SK-N-SH (cell line): ENCODE results near the gene FIZ1. TPM values are rescaled to one million over a fixed set of nuclear protein-coding genes. Genes with fewer than 3 reads are reported as not detected.

Source experiments
- CTCF ChIA-PET: fragments of 300-600, 350-600 bp; formaldehyde crosslinking; extraction: SDS; loops from one replicate; lab custom pipeline; 2021; lab: Yijun Ruan, JAX
- POLR2A ChIA-PET: fragments of 350-600 bp; sonication (Branson Sonifier 250); formaldehyde crosslinking; extraction: SDS; loops from one replicate; lab custom pipeline; 2020; ENCODE audit warnings: antibody characterized with exemption, inconsistent platforms; lab: Yijun Ruan, JAX
- DNase-seq: peaks from one replicate; pipeline ENCODE4 v3.0.0; 2012
- H2AFZ ChIP-seq: fragments of 200-600 bp; sonication (generic); 2 replicates; pipeline ENCODE4 v1.8.1; 2016; ENCODE audit warnings: antibody characterized with exemption, mild to moderate bottlenecking, low read depth
- H3F3A ChIP-seq: fragments of 200-600 bp; sonication (generic); replicated peaks from 2 replicates; pipeline ENCODE3; 2016; ENCODE audit warnings: antibody characterized with exemption, mild to moderate bottlenecking; ENCODE audit not compliant: insufficient read depth
- H3K27ac ChIP-seq, 2 experiments: fragments of 200-500 bp in 1 of 2; fragments of 200-600 bp in 1 of 2; sonication (Bioruptor generic) in 1 of 2; sonication (generic), shearing (Covaris generic) in 1 of 2; 2 replicates each; pipeline versions ENCODE4 v1.5.1 to v1.6.1; 2014 to 2016; ENCODE audit warnings: low read depth in 2 of 2, inconsistent platforms in 1 of 2, low read length in 1 of 2, mild to moderate bottlenecking in 1 of 2, mixed read lengths in 1 of 2
- H3K27me3 ChIP-seq: fragments of 200-600 bp; sonication (generic), shearing (Covaris generic); 2 replicates; pipeline ENCODE4 v1.6.1; 2016; ENCODE audit warnings: mixed run types; ENCODE audit not compliant: insufficient read depth
- H3K36me3 ChIP-seq, 2 experiments: fragments of 200-500 bp in 1 of 2; fragments of 200-600 bp in 1 of 2; sonication (Bioruptor generic) in 1 of 2; sonication (generic) in 1 of 2; replicated peaks in 1 of 2; 2 replicates each; pipeline versions ENCODE3 to v1.5.1; 2014 to 2016; ENCODE audit warnings: low read length in 1 of 2, mild to moderate bottlenecking in 1 of 2; ENCODE audit not compliant: insufficient read depth in 2 of 2, control insufficient read depth in 1 of 2
- H3K4me1 ChIP-seq, 2 experiments: fragments of 200-500 bp in 1 of 2; fragments of 200-600 bp in 1 of 2; sonication (Bioruptor generic) in 1 of 2; sonication (generic), shearing (Covaris generic) in 1 of 2; 2 replicates each; pipeline versions ENCODE4 v1.5.1 to v1.6.1; 2014 to 2016; ENCODE audit warnings: low read depth in 1 of 2, low read length in 1 of 2, mixed run types in 1 of 2; ENCODE audit not compliant: insufficient read depth in 2 of 2, control insufficient read depth in 1 of 2
- H3K4me2 ChIP-seq: fragments of 200-600 bp; sonication (generic), shearing (Covaris generic); 2 replicates; pipeline ENCODE4 v1.6.1; 2017; ENCODE audit warnings: mixed run types
- H3K4me3 ChIP-seq, 2 experiments: fragments of 200-500 bp in 1 of 2; fragments of 200-600 bp in 1 of 2; sonication (Bioruptor generic) in 1 of 2; sonication (generic), shearing (Covaris generic) in 1 of 2; 2 replicates each; pipeline versions ENCODE4 v1.5.1 to v1.8.1; 2014 to 2016; ENCODE audit warnings: low read depth in 2 of 2, inconsistent platforms in 1 of 2, low read length in 1 of 2, mild to moderate bottlenecking in 1 of 2, mixed read lengths in 1 of 2, moderate library complexity in 1 of 2
- H3K79me2 ChIP-seq: fragments of 200-600 bp; sonication (generic); 2 replicates; pipeline ENCODE4 v1.8.1; 2017; ENCODE audit warnings: mild to moderate bottlenecking; ENCODE audit not compliant: insufficient read depth
- H3K9ac ChIP-seq: fragments of 200-600 bp; sonication (generic); 2 replicates; pipeline ENCODE4 v1.6.1; 2017; ENCODE audit warnings: mixed run types
- H3K9me2 ChIP-seq: fragments of 200-600 bp; sonication (generic); 2 replicates; pipeline ENCODE4 v1.6.1; 2017; ENCODE audit warnings: mixed run types
- H3K9me3 ChIP-seq: fragments of 200-600 bp; sonication (generic); 2 replicates; pipeline ENCODE4 v1.6.1; 2017; ENCODE audit warnings: mixed run types, mild to moderate bottlenecking, moderate library complexity
- H4K20me1 ChIP-seq: fragments of 200-600 bp; sonication (generic); 2 replicates; pipeline ENCODE4 v1.6.1; 2017; ENCODE audit warnings: mild to moderate bottlenecking, mixed run types; ENCODE audit not compliant: insufficient read depth
- CHD2 ChIP-seq: fragments of 150-350 bp; IDR thresholded peaks from 2 replicates; pipeline ENCODE4 v1.6.1; 2018; ENCODE audit warnings: low read length; ENCODE audit not compliant: partially characterized antibody
- EP300 ChIP-seq, 2 experiments: IDR thresholded peaks; 2 replicates each; pipeline versions ENCODE4 v1.4.0 to v1.6.1; 2012; ENCODE audit warnings: borderline replicate concordance in 1 of 2, low read depth in 1 of 2, low read length in 1 of 2
- FOSL2 ChIP-seq: IDR thresholded peaks from 2 replicates; pipeline ENCODE4 v1.4.0; 2012; ENCODE audit warnings: low read depth, mild to moderate bottlenecking, moderate library complexity, borderline replicate concordance
- FOXJ3 ChIP-seq: sonication (generic); formaldehyde crosslinking; IDR thresholded peaks from 2 replicates; pipeline ENCODE4 v1.5.1; 2020; ENCODE audit warnings: mild to moderate bottlenecking, missing genetic modification reagents
- GATA2 ChIP-seq: sonication (generic); formaldehyde crosslinking; IDR thresholded peaks from 2 replicates; pipeline ENCODE4 v1.5.0; 2020; ENCODE audit warnings: mild to moderate bottlenecking, missing genetic modification reagents
- JUND ChIP-seq: IDR thresholded peaks from 2 replicates; pipeline ENCODE4 v1.4.0; 2012
- MEF2A ChIP-seq: IDR thresholded peaks from 2 replicates; pipeline ENCODE4 v1.4.0; 2012; ENCODE audit warnings: low read depth, borderline replicate concordance
- NRF1 ChIP-seq: IDR thresholded peaks from 2 replicates; pipeline ENCODE4 v1.6.1; 2012; ENCODE audit warnings: low read depth, mild to moderate bottlenecking, low read length
- POLR2AphosphoS5 ChIP-seq: IDR thresholded peaks from 2 replicates; pipeline ENCODE4 v1.6.1; 2012; ENCODE audit warnings: low read depth, low read length
- RAD21 ChIP-seq: IDR thresholded peaks from 2 replicates; pipeline ENCODE4 v1.6.1; 2012; ENCODE audit warnings: mild to moderate bottlenecking, low read length
- RCOR1 ChIP-seq: fragments of 150-350 bp; IDR thresholded peaks from 2 replicates; pipeline ENCODE4 v1.6.1; 2017; ENCODE audit warnings: antibody characterized with exemption, low read length
- RFX5 ChIP-seq: IDR thresholded peaks from 2 replicates; pipeline ENCODE4 v1.6.1; 2012; ENCODE audit warnings: mild to moderate bottlenecking, improper control_type of control experiment, low read length
- RXRA ChIP-seq: IDR thresholded peaks from 2 replicates; pipeline ENCODE4 v1.4.0; 2012; ENCODE audit warnings: low read depth, mild to moderate bottlenecking, borderline replicate concordance
- TCF12 ChIP-seq: IDR thresholded peaks from 2 replicates; pipeline ENCODE4 v1.4.0; 2012
- TEAD4 ChIP-seq: IDR thresholded peaks from 2 replicates; pipeline ENCODE4 v1.4.0; 2012; ENCODE audit warnings: mild to moderate bottlenecking, borderline replicate concordance; ENCODE audit not compliant: insufficient read depth
- USF2 ChIP-seq: fragments of 150-350 bp; IDR thresholded peaks from 2 replicates; pipeline ENCODE4 v1.6.1; 2017; ENCODE audit warnings: antibody characterized with exemption, low read length, low read depth, borderline replicate concordance
- YY1 ChIP-seq: IDR thresholded peaks from 2 replicates; pipeline ENCODE4 v1.4.0; 2012; ENCODE audit warnings: low read depth, mild to moderate bottlenecking
- WGBS: methylation state at CpG from one replicate; pipeline ENCODE4 v1.1.6; 2017; ENCODE audit warnings: low lambda C conversion rate; 5-methylcytosine and 5-hydroxymethylcytosine counted together
- polyA plus RNA-seq, 3 experiments: library from polyadenylated mRNA; depleted of rRNA; stranded (reverse); fragments of >200 nt; gene quantifications; 2 replicates each; pipeline ENCODE4 v1.2.3, GENCODE V29; 2012

The FIZ1 gene
- polyA plus RNA-seq, 1 of the 3 experiments (the other 2 are of a cell fraction), result 5.7 TPM

DNA sequence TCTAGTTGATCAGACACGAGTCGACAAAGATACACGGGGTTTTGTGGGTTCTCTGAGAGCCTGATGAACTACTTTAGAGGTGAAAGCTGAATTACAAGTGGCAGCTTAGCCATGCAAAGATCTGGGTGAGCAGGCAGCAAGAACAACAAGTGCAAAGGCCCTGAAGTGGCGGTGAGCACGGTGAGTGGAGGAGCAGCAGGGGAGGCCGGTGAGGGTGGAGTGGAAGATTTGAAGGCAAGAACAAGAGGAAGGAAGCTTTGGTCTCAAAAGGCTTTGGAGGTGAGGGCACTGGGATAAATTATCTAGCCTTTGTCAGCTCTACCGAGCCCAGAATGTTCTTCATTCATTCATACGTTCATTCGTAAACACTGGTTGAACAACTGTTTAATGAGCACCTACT lies 7.5 kb upstream of the FIZ1 start:
- H3K27ac ChIP-seq, result no peak overlapping the region
- POLR2A ChIA-PET, result interaction anchor here (1.2 to 2.0 kb wide), 4 partner anchors 12 to 120 kb away, joined by 3 to 10 read pairs (median 5); partner anchors contain the start of gene ZNF784
- DNase-seq, result no peak
- 66% methylated on average over 9 of the region's 9 CpGs for WGBS
- peak overlapping the region; percentile 93 for H3K9ac ChIP-seq
- H3K4me1 ChIP-seq, result peaks cover 3 to 11% of the 10 kb centered on the region in 2 experiments; a peak in 3 of 4 replicates
- H3K27me3 ChIP-seq, result no peaks in the 10 kb centered on the region
- H3K79me2 ChIP-seq, result peaks cover 62% of the 10 kb centered on the region
- H3F3A ChIP-seq, result peaks cover 17% of the 10 kb centered on the region
- no peaks in the 10 kb centered on the region for H3K9me2 ChIP-seq
- TF ChIP-seq RFX5, result no peak
- no peak for TF ChIP-seq MEF2A
- H3K9me3 ChIP-seq, result no peaks in the 10 kb centered on the region
- H2AFZ ChIP-seq, result no peak overlapping the region
- CTCF ChIA-PET, result interaction anchor here (0.6 to 3.5 kb wide), 23 partner anchors 12 to 379 kb away, joined by 3 to 31 read pairs (median 4); partner anchors contain the start of genes ZNF579, ZNF581, ZNF628 and ZNF784
- peak overlapping the region; percentile 86 for H3K4me2 ChIP-seq
- H3K36me3 ChIP-seq, result peaks cover 12 to 24% of the 10 kb centered on the region in 2 experiments
- H4K20me1 ChIP-seq, result peaks cover 38% of the 10 kb centered on the region; the same call in 1 of the 2 replicates
- peak overlapping the region; percentile 88 to 93 for H3K4me3 ChIP-seq

- ChIA-PET POLR2A (interaction anchor here (0.8 to 2.0 kb wide), 5 partner anchors 12 to 120 kb away, joined by 3 to 10 read pairs (median 3); partner anchors contain the start of genes ZNF579 and ZNF784), CTCF (interaction anchor here (0.6 to 3.5 kb wide), 23 partner anchors 12 to 379 kb away, joined by 3 to 31 read pairs (median 4); partner anchors contain the start of genes ZNF579, ZNF581, ZNF628 and ZNF784)
- Histone ChIP-seq H3K9ac (peak overlapping the region; percentile 93), H3K27me3 (no peaks in the 10 kb centered on the region), H3K9me2 (no peaks in the 10 kb centered on the region), H3K4me1 (peaks cover 3 to 12% of the 10 kb centered on the region in 2 experiments; a peak in 3 of 4 replicates), H2AFZ (no peak overlapping the region), H3K9me3 (no peaks in the 10 kb centered on the region), H4K20me1 (peaks cover 35% of the 10 kb centered on the region; the same call in 1 of the 2 replicates), H3K4me3 (peak overlapping the region; percentile 88 to 93), H3K79me2 (peaks cover 61% of the 10 kb centered on the region), H3K36me3 (peaks cover 12 to 24% of the 10 kb centered on the region in 2 experiments), H3K4me2 (peak overlapping the region; percentile 86), H3F3A (peaks cover 18% of the 10 kb centered on the region), H3K27ac (peak overlapping the region; percentile 56 to 95; a peak in 3 of 4 replicates)
- no peak for DNase-seq
- WGBS, result 18% methylated on average over 12 of the region's 12 CpGs
- no peak for TF ChIP-seq TEAD4
- 0 out of 4 replicates have a peak, but pooled peaks of 1 of the 2 experiments have one; percentile 16 for TF ChIP-seq EP300 (IDR thresholded peaks at IDR 0.05; ENCODE audit: borderline replicate concordance in 1 of 2, low read depth in 1 of 2, low read length in 1 of 2)
Measured at GRCh38 chr19:55606471-55606787, 7.1 kb upstream of the FIZ1 start.

GRCh38 chr19:55605637-55606470 lies 6.5 kb upstream of the FIZ1 start, which contains the start of gene ZNF865:
ZNF865 (plus strand) TSS chr19:55605647; CDS start chr19:55613619, 7,972 bp downstream.
- Histone ChIP-seq H3K4me1 (peaks cover 3 to 18% of the 10 kb centered on the region in 2 experiments; a peak in 3 of 4 replicates), H3K9ac (peak within 1 kb of the TSS; percentile 93), H3K9me2 (no peaks in the 10 kb centered on the region), H3F3A (peaks cover 22% of the 10 kb centered on the region), H3K27me3 (no peaks in the 10 kb centered on the region), H3K4me2 (peak within 1 kb of the TSS; percentile 96), H4K20me1 (peaks cover 35% of the 10 kb centered on the region; the same call in 1 of the 2 replicates), H3K27ac (peak within 1 kb of the TSS; percentile 95 to 97), H3K9me3 (no peaks in the 10 kb centered on the region), H3K4me3 (peak within 1 kb of the TSS; percentile 88 to 93), H3K36me3 (peaks cover 9 to 24% of the 10 kb centered on the region in 2 experiments), H3K79me2 (peaks cover 61% of the 10 kb centered on the region), H2AFZ (peak within 1 kb of the TSS; percentile 71)
- WGBS, result under 1% methylated on average over 20 of the region's 44 CpGs
- ChIA-PET POLR2A (interaction anchor here (0.5 to 2.0 kb wide), 7 partner anchors 13 to 119 kb away, joined by 3 to 10 read pairs (median 3); partner anchors contain the start of genes ZNF579 and ZNF784), CTCF (interaction anchor here (0.6 to 3.5 kb wide), 31 partner anchors 13 to 1665 kb away, joined by 3 to 31 read pairs (median 4); partner anchors contain the start of genes ZNF579, ZNF581, ZNF628 and ZNF784)
- peak; percentile 82 for DNase-seq
- TF ChIP-seq POLR2AphosphoS5 (no peak), TEAD4 (no peak), RFX5 (peak; percentile 91), NRF1 (no peak), TCF12 (no peak), USF2 (no peak), RCOR1 (no peak), YY1 (no peak), CHD2 (no peak), FOXJ3 (CRISPR knock-in tag) (no peak), GATA2 (CRISPR knock-in tag) (no peak), FOSL2 (no peak), RAD21 (peak; percentile 76), JUND (no peak), EP300 (IDR thresholded peaks at IDR 0.05; ENCODE audit: borderline replicate concordance in 1 of 2, low read depth in 1 of 2, low read length in 1 of 2) (no peak), RXRA (no peak)
